GM18505 (cell line): Measurements from ENCODE around the gene TLE2.
"Not testable (repeated sequence)": the region's sequence is repeated elsewhere in the genome, so short reads cannot be mapped to it uniquely, and the experiment has no call there.

Experiments
- ATAC-seq: cut with Tn5 transposase; IDR thresholded peaks from one replicate; pipeline ENCODE4 v1.9.1; 2021; ENCODE audit not compliant: unreplicated experiment
- POLR2A ChIP-seq: IDR thresholded peaks from 4 replicates; pipeline ENCODE4 v1.6.1; 2011; ENCODE audit warnings: borderline replicate concordance; ENCODE audit not compliant: insufficient read depth, insufficient read length; ENCODE audit errors: extremely low read depth

Gene TLE2

DNA sequence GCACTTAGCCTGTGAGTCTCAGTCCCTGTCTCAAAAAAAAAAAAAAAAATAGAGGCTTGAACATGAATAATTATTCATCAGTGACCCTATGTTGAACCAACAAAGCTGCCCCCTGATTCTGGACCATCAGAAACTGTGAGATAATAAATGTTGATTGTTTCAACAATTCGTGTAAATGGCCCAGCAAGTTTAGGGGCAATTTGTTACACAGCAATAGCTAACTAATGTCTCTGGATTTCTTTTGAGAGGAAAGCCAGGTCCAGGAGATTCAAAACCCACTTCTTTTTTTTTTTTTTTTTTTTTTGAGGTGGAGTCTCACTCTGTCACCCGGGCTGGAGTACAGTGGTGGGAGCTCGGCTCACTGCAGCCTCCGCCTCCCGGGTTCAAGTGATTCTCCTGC is 64.2 kb downstream of the TLE2 start:
- ATAC-seq = no peak
- TF ChIP-seq POLR2A = no peak

DNA sequence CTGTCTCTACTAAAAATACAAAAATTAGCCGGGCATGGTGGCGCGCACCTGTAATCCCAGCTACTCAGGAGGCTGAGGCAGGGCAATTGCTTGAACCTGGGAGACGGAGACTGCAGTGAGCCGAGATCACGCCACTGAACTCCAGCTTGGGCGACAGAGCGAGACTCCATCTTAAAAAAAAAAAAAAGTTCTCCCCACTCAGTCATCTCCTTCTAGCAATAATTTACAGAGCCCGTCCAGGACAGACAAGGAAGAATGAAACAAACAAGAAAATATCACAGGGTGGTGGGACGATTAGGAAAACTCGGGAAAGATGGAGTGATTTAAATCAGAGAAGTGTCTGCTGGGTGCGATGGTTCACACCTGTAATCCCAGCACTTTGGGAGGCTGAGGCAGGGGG is 65.4 kb downstream of the TLE2 start:
- not testable (repeated sequence) for ATAC-seq

DNA sequence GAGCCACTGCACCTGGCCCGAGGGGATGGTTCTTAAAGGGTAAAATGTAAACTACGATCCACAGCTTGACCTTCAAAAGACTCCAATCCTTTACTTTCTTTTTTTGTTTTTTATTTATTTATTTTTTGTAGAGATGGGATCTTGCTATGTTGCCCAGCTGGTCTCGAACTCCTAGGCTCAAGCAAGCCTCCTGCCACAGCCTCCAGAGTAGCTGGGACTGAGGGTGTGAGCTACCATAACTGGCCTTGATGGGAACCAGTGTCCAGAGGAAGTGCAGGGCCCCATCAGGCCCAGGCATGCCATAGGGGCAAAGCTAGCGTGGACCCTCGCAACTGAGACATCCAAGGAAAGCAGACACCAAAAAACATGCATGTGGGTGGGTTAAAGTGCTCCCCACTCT is 66.0 kb downstream of the TLE2 start:
- no peak for TF ChIP-seq POLR2A
- no peak for ATAC-seq

DNA sequence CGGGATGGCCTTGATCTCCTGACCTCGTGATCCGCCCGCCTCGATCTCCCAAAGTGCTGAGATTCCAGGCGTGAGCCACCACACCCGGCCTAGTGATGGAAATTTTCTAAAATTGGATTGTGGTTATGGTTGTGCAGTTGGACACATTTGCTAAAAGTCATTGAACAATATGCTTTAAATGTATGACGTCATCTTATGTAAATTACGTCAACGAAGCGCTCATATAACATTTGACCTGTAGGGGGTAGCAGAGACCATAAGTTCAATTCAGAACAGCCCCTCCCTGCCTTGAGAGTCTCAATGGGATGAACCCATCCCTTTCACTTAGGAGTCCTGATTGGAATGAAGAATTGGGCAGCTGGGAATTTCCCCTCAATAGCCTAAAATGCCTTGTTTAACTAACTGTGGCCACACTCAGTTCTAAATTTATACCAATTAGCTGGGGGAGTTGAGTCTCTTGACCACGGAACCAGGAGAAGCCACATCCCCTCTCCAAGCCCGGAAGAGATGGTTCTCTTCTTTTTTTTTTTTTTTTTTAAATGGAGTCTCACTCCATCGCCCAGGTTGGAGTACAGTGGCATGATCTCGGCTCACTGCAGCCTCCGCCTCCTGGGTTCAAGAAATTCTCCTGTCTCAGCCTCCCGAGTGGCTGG is 66.9 kb downstream of the TLE2 start:
- TF ChIP-seq POLR2A = no peak
- no peak for ATAC-seq

DNA sequence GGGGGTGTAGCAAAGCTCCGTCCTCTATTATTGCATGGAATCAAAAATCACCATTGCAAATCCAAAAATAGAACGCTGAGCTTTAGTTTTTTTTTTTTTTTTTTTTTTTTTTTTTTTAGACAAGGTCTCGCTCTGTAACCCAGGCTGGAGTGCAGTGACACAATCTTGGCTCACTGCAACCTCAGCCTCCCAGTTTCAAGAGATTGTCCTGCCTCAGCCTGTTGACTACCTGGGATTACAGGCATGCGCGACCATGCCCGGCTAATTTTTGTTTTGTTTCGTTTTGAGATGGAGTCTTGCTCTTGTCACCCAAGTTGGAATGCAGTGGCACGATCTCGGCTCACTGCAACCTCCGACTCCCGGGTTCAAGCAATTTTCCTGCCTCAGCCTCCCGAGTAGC is 69.0 kb downstream of the TLE2 start:
- TF ChIP-seq POLR2A = no peak
- no peak for ATAC-seq

DNA sequence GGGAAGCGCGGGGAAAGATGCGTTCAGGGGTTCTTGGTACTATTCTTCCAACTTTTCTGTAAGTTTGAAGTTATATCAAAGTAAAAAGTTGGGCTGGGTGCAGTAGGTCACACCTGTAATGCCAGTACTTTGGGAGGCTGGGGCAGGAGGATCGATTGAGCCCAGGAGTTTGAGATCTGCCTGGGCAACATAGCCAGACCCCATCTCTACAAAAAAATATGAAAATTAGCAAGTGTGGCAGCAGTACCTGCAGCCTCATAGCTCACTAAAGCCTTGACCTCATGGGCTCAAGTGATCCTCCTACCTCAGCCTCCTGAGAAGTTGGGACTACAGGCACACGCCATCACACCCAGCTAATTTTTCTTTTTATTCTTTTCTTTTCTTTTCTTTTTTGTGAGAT is 71.9 kb downstream of the TLE2 start:
- no peak for TF ChIP-seq POLR2A
- ATAC-seq = no peak

DNA sequence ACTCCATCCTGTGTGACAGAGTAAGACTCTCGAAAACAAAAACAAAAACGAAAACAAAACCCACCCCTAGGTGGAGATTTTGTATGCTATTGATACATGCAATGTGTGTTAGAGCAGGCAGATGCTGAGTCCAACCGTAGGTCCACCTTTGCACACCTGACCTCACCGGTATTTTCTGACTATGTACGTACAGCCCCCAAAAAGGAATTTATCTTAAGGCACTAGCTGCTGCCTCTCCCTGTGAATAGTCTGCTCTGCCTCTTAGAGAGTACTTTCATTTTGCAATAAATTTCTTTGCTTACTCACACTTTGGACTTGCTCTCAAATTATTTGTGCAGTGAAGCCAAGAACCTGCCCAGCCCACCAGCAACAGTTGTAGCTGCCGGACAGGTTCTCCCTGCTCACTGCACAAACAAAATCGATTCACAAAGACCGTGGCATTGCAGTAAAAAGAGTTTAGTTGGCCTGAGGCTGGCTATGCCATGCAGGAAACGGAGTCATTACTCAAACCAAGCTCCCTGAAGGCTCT is 76.1 kb downstream of the TLE2 start:
- TF ChIP-seq POLR2A = no peak
- ATAC-seq = no peak

DNA sequence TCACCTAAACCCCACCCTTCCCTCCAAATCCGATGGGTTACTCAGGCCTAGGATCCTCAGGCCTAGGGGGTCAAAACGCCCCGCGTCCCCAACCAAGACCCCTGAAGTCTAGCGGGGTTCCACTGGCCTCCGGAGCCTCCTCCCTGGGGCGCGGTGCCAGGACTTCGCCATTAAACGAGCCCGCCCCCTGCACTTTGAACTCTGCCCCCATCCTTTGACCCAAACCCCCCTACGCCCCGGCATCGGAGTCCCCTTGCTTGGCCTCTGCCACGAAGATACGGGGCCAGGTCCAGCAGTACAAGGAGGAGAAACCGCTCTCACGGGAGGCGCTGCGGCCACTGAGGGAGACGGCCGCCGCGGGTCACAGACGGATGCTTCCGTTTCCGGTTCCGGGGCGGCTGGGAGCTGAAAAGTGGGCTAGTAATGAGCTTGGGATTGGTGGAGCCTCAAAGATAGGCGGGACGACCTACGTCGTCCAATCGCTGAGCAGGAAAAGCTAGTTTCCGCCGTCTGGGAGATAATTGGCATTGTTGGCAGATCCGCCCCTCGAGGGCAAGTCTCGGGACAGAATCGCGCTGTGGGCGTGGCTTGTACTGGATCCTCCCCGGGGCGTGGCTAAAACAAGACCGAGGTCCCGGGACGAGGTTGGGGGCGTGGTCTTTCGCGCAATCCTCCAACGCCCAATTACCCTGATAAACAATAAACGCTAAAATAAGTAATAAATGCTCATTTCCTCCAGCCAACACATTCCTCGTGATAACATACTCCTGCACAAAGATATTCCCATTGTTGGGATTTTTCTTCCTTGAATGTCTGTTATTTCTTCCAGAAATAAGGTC is 78.6 kb downstream of the TLE2 start:
- peak; percentile 97 for TF ChIP-seq POLR2A
- peak; percentile 89 for ATAC-seq

DNA sequence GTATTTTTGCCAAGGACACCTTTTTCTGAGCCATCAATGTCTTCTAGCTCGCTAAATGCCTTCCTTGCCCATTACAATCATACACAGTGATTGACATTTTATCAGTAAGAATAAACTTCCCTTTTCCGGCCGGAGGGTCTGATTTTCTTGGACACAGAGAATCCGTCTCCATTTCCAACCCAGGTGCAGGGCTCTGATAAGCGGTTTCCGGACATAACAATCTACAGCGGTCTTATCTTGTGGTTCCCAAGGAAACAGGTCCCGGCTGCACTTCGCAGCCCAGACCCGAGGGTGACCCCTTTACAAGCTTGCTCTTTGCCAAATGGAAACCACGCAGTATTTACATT is 79.2 kb downstream of the TLE2 start:
- ATAC-seq = peak; percentile 3
- TF ChIP-seq POLR2A = no peak
